Measurements from ENCODE around the gene WBP11.

Gene WBP11

DNA sequence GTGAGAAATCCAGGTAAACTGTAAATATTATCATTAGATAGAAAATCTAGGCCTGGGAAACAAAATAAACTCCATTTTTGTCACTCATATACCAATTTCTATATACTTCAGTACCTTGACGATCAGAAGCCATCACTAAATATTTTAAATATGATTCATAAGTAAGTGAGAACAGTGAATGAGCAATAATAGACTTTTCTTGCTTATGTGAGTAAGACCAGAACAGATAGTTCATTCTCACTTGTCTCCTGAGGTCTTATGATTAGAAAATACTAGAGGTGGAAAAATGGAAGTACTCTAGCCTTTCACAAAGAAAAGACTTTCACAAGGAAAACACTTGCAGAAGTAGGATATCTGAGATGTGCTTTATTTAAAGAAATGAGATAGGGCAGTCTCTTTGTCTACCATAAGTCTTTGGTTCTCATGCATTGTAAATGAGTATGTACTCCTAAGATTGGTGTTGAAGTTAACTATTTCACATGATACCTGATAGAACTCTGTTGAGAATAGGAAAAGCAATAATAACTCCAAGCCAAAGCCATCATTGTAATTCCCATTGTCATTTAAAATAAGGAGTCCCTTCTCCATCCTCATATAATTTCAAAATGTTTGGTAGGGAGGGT, 20.8 kb upstream of the WBP11 start:
- peak; percentile 57 for DNase-seq (ENCODE audit: low read depth)

DNA sequence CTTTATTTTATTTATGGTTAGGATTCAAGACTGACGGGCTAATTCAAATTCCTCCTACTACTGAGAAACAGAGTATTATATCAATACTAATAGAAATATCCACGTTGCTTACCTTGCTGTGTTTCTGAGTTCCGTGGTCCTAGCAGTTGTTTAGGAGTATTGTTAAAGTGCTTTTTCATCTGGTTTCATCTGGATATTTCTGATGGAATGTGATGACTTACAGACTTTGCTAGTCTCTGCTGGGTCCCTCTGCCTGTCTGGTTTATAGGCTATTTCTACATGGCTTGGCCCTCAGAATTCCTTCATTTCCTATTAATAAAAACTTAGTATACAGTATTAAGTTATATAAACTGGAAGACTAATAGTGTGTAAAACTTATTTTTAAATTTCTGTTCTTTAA, 10.7 kb upstream of the WBP11 start, which contains the start of gene SMCO3:
TSS of gene SMCO3 (minus strand) at position 169 of the 400 bp plus-strand sequence. CDS start 7,502 bp downstream, outside the sequence.
- no peak for DNase-seq (ENCODE audit: low read depth)

DNA sequence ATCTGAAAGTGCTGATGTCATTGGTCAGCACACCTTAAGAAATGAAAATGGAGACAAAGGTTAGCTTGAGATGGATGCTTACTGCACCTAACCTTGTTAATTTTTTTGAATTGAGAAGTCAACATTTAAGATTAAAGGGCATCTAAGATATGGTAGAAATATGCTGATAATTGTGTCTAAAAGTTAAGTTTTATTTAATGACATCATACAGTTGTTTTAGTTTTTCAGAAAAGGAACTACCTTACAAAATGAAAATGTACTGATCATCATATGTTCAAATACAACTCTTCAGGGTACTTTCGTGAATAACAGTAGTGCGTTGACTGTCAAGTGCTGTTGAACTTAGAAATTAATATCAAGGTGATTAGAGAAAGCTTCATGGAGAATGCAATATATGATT, 8.2 kb upstream of the WBP11 start:
- DNase-seq (ENCODE audit: low read depth), result no peak

DNA sequence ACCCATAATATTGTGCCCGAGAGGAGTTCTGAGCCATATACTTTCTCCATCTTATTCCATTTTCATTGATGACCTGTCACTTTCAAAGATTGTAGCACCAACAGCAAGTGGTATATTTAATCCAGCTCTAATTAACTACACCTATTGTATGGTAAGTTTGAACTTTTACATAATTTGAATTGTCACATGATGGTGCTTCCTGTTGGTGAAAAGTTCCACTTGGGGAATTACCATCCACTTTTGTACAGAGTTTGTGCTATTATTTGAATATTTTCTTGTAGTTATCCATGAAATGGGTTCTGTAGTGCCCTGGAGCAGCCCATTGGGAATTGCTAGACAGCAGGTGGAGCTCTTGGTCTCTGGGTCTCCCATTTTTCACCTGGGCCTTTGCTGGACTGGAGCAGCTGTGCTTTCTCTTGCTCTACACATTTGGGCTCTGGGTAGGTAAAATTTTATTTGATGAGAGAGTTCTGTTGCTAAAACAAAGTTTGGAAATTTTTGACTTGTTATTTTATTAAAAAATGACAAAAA, 7.7 kb upstream of the WBP11 start:
- peak; percentile 28 for DNase-seq (ENCODE audit: low read depth)

DNA sequence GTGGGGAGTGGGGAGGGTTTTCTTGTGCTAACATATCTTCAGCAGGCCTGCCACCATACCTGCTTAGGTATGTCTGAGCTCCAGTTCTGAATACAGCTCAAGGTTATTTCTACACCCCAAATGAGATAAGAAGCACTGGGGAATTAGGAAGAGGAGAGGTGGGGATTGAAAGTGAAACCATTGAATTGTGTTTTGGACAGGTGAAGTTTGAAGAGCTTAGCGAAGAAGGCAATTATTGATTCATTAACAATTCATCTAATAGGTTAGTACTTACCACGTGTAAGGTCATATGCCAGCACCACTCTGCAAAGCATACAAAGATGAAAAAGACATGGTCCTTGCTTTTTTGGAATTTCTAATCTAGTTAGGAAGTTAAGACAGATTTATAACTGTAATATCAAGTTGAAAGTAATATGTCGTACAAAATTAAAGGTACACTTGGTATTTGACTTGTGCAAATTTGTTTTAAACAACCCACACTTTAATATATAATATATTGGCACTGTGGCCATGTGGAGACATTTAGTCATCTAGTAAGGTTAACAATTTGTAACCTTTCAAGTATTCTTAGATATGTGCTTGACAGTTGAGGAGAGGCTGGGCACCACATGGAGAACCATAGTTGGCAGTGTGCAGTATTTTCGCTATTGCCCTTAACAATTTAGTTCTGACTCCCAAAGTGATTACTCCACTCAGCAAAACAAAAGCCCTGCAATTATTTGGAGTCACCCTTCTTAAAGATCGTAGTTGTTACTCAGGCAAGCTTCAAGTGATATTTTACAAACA, 7.1 kb upstream of the WBP11 start:
- no peak for DNase-seq (ENCODE audit: low read depth)

DNA sequence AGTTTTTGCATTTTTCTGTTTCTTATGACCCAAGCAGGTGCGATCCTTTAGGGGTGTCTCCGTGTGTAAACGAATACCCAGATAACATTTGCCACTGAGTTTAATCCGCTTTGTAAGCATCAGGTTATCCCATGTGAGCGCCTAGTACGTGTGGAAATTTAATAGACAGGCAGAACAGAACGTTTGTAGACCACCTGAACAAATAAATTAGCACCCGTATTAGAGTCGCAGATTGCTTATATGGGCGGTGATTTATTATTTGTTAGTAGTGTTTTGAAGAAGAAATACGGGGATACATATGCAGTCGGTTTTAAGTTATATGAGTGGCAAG, 517 bp upstream of the WBP11 start:
- DNase-seq (ENCODE audit: low read depth), result no peak

DNA sequence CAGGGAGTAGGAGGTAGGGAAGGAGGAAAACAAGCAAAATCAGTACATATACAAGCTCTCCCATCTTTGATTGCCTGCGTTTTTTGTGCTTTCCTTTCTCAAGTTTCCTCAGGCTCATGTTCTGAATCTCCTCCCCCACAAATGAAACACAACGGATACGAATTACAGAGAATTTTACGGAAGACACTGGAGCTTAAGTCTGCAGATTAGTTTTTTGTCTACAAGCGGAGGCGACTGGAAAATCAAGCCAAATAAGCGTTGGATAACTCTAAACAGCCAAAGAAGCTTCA, 612 bp downstream of the WBP11 start:
- DNase-seq (ENCODE audit: low read depth), result no peak

DNA sequence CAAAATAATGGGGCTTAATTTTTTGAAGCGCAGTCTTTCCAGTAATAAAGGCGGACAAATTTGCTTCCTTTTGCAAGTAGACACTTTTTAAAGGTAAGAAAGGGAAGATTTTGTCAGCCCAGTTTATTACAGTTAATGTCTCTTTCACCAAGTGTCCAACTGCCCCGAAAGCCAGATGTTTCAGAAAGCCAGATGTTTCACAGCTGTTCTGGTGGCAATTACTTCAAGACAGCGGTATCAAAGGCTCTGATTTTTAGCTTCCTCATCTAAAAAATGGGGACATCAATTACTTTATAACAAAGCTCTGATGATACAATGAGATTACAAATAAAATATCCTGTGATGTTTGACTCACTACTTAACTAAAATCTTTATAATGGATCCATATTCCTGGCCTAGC, 1.0 kb downstream of the WBP11 start:
- no peak for DNase-seq (ENCODE audit: low read depth)

DNA sequence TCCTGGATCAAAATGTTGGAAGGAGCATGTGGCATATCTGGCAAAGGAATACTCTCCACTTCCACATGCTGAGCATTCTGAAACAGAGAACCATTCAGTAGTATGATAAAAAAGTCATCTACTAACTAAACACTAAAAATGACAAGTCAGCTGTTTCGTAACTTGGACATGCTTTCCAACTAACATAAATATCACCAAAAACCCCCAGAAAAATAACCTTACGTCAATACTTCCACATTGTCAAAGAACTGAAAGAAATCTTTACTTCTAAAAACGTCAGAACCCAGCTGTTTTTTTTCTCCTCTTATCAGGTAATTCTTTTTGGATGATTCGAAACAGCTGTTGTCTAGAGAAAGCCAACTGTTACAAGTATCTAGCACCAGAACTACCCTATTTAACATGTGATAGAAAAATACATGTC, 8.2 kb downstream of the WBP11 start:
- DNase-seq (ENCODE audit: low read depth), result peak; percentile 46

DNA sequence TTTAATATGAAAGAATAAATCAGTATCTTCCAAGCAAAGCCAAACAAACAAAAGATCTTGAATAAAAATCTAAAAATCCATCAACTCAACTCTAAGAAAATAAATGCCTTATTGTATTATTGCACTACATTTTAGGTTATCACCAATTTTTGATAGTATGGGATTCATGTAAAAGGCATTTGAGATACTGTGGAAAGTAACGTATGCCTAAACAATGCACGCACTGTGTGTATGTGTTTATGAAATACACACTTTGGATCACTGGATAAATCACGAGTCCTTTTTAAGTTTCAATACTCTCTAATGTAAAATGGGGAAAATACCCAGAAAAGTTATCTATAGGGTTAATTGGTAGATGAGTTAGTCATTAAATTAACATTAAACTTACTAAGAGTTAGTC, 17.7 kb downstream of the WBP11 start:
- no peak for DNase-seq (ENCODE audit: low read depth)

DNA sequence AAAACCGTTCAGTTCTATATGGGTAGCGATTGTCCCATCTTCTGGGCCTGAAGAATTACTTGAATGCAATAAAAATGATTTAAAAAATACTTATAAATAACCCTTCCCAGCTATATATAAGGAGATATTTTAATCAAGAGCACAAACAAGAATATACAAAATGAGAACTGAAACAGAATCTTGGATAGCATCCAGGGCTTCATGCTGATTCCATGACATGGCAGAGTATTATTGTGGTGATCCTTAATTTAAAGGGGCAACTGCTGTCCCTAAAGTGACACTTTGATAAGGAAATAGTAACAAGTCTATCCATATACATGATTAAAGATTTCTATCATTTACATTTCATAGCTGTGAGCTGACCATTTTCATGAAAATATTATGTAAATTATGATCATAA, 18.8 kb downstream of the WBP11 start:
- DNase-seq (ENCODE audit: low read depth), result no peak

DNA sequence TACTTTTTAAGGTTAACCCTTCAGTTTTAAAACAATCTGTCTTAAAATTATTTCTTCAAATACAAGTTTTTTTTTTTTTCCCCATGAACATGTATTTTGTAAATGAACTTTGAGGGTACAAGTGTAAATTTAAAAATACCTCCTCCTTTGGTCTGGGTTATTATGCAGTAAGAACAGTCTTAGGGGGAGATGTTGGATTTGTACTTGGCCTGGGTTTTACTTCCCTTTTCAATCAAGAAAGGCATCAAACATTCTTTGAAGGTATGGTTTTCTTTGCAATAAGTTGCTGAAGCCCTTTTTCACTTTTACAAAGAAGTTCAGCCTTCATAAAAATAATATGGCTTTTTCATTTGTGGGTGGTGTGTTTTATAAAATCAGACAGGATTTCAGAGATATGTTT, 20.5 kb downstream of the WBP11 start:
- DNase-seq (ENCODE audit: low read depth), result no peak

DNA sequence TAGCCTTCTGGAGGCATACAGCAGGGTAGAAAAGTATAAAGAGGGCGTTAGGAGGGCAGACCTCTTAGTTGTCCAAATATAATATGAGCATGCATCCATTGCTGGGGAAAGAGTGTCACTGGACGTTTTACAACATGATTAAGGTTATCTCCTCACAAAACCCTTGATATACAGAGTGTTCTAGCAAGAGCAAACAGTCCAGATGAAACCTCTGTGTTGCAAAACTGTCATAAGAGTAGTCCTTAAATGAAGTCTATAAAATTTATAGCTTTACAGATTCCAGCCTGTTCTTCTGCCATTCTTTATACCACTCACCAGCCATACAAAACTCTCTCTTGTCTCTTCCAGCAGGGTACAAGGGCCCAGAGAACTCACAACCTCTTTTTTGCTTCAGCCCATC, 21.7 kb downstream of the WBP11 start:
- DNase-seq (ENCODE audit: low read depth), result no peak

DNA sequence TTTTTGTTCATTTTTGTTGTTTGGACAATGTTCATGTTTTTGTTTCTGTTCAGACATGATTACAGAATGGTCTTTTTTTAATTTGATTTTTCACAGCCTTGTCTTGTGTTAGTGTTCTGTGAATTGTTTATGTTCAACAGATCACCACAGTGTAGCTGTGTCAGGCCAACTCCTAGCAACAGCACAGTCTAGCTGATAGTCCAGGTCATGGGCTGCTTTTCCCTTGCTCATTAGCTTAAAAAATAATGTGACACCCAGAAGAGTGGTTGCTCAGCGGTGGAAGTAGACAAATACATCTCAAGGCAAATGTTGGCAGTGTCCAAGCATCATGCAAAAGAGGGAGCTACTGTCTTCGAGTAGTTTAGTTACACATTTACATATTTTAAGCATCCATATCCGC, 22.4 kb downstream of the WBP11 start:
- no peak for DNase-seq (ENCODE audit: low read depth)

DNA sequence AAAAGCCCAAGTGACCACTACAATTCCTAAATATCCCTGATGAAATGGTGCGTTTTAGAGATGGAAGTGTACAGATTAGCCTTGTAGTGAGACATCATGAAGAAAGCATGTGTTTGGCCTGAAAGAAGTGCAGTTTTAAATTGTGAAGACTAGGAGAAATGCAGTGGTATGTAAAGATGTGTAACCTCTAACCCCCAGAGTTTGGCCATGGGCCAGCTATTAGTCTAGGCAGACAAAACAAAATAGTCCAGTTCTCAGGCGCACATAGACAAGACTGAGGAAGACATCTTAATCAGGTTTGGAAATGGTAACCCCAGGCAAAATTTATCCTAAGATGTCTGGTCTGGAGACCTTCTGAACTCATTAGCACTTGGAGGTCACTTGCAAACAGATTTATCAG, 23.4 kb downstream of the WBP11 start:
- no peak for DNase-seq (ENCODE audit: low read depth)

DNA sequence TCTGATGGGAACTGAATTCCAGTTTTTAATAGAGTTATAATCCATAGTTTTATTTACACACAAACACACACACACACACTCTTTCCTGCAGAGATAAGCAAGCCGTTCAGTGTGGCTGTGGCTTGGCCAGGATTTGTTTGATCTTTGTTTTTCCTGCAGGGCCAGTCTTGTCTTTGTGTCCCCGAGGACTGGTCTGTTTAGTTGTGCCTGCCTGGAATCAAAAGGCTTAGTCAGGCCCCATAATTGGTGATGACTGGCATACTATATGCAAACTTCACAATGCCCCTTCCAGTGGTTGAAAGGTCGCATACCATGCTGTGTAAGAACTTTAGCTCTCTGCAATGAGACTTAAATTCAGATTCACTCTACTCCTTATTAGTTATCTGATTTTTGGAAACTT, 26.0 kb downstream of the WBP11 start:
- no peak for DNase-seq (ENCODE audit: low read depth)

DNA sequence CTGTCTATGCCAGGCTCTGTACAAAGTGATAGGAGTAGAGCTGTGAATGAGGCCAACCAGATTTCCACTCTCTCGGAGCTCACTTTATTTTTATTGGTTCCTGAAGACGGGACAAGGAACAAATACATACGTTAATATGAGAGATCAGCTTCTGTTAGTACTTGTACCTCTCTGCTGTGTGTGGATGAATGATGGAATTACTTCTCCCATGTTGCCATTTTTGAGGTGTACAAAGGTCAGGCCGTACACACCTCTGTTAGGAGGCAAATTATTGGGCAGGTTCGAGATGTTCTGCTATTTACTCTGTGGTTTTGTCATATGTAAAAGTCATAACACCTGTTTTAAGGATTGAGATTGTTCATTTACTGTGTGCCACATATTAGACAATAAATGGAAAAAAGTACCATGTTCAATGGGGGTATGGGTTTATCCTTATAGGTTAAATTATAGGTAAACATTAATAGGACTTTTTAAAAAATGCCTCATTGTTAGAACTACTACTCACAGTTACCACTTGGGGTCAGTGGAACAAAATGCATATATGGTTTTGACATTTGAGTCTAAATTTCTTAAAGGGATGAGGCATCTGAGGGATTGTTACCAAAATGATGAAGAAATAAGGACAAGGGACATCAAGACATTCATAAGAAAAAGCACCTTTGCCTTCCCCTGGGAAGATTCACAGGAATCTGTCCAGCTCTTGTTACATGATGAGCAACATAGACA, 26.9 kb downstream of the WBP11 start:
- no peak for DNase-seq (ENCODE audit: low read depth)

DNA sequence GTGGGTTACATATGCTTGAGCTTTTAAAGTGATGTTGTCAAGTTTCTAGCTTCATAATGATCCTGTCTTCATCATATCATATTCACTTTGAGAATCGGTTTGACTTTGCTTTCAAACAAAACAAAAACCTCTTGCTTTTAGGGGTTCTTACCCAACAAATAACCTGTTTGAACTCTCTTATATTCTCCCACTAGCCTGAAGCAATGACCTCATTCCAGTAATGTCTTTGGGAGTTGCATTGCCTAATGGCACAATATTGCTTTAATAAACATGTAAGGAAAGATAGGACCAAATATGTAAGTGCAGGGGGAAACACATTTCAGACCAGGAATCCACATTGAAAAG, 27.7 kb downstream of the WBP11 start:
- DNase-seq (ENCODE audit: low read depth), result peak; percentile 80

DNA sequence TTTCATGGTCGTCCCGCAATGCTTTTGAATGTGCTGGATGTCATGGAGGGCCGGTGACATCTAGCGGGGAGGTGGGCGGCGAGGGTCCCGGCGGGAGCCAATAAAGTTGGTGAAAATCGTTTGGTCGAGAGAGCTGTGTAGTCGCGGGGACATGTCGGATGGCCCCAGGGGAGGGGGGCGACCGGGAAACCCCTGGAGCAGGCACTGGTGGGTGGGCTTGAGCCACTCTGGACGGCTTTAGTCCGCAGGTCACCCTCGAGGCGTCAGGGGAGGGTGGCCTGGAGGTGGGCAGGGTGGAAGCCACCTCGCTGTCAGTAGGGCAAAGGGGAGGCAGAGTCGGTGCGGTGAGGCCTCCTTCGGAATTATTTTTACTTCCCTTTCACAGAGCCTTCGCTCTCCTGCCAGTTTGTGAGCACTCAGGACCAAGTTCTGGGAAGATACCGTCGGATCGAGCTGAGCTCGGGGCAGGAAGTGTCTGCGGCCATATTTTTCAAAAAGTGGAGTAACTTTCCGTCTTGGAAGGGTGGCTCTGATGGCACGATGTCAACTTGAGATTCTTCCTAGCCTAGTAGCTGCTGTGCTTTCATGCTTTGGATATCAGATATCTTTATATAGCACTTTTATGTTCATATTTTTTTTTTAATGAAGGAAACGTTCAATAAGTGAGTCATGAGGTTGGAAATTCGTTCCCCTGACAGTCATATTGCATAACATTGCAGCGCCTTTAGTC, 28.2 kb downstream of the WBP11 start:
- DNase-seq (ENCODE audit: low read depth), result no peak

DNA sequence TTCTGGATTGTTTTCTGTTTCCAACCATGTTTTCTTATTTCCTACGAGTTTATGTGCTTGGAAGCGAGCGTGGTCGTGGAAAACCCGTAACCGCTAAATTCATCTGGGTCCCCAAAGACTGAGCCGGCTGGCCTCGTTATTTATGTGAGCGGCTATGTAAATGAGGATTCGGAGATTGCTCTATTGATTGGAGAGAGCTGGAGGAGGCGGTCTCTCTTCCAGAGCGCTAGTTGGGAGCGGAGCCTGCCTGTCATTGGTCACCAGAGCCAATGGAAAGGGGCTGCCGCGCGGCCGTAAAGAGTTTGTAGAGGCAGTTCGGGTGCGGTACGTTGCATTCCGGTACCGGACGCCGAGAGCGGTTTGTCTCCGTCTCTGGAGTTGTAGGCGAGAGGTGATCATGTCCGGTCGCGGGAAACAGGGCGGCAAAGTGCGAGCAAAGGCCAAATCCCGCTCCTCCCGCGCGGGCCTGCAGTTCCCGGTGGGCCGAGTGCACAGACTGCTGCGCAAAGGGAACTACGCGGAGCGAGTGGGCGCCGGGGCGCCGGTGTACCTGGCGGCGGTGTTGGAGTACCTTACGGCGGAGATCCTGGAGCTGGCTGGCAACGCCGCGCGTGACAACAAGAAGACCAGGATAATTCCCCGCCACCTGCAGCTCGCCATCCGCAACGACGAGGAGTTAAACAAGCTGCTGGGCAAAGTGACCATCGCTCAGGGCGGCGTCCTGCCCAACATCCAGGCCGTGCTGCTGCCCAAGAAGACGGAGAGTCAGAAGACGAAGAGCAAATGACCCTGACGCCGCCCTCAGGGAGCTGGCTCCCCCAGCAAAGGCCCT, 29.0 kb downstream of the WBP11 start:
- DNase-seq (ENCODE audit: low read depth), result peak; percentile 96

DNA sequence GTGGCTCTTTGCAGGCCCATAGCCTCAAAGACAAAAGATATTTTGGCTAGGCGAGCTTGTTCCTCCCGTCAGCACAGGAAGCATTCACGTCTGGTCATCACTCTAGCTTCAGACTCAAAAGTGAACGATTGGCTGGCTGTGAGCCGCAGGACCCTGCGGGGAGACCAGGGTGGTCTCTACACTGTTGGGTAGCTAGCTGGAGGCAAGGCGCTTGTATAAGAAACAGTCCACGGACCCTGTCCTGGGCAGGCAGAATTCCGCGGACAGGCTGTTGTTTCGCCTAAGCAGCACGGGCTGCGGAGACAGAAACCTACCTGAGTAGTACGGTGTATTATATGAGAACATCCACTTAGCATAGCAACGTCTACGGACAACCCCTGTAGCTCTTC, 29.6 kb downstream of the WBP11 start:
- no peak for DNase-seq (ENCODE audit: low read depth)

DNA sequence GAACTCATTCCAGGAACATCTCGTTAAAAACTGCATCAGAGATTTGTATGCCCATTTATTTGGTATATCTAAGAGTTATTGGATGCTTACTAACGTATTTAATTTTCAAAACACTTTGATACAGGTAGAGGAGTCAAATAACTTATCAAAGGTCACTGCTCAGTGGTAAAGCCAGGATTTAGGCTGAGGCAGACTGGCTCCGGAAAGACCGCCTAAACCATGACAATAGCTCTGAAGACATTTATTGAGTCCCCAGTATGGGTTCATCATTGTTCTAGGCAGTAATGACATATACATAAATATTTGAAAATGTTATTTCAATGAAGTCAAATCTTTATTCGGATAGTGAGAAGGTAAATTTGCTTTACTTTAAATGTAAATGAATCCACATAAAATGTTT, 30.3 kb downstream of the WBP11 start:
- no peak for DNase-seq (ENCODE audit: low read depth)

All from amniotic epithelial cell (primary cell).